Measurements from ENCODE around the gene OR1L6.

The OR1L6 gene

GRCh38 chr9:122742003-122742402 lies at the start of gene OR1L6:
Gene OR1L6, plus strand, starts transcription at chr9:122742303. Its CDS starts 7,545 bp downstream, at chr9:122749848.
- no peak for DNase-seq

GRCh38 chr9:122695696-122696095 lies 46.4 kb upstream of the OR1L6 start:
- DNase-seq, result no peak

- DNase-seq, result no peak
Observed at GRCh38 chr9:122718038-122718437, 24.1 kb upstream of the OR1L6 start.

- DNase-seq, result no peak
Observed at GRCh38 chr9:122719218-122719617, 22.9 kb upstream of the OR1L6 start.

GRCh38 chr9:122723690-122724089 lies 18.4 kb upstream of the OR1L6 start, which contains the start of gene OR1L4:
Gene OR1L4, plus strand, starts transcription at chr9:122723990. Its CDS starts 0 bp downstream, at chr9:122723990.
- no peak for DNase-seq

- no peak for DNase-seq
Observed at GRCh38 chr9:122754825-122755224, 12.7 kb downstream of the OR1L6 start.

GRCh38 chr9:122767817-122768216 lies 25.7 kb downstream of the OR1L6 start:
- DNase-seq, result no peak

DNA sequence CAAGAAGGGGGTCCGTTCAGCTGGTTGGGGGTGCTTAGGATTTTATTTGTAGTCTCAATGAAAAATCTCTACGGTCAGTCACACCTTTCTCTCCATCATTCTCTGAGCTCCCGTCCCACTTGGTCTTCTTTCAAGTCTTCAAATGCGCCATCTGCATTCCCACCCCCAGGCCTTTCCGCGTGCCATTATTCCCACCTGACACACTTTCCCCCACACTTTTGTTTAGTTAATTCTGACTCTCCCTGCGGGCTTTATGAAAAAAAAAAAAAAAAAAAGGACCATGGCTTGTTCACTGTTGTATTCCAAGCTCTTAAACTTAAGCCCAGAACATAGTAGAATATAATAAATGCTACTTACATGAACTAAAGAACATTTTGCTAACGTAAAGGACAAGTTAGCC lies 34.9 kb downstream of the OR1L6 start:
- DNase-seq, result no peak

- no peak for DNase-seq
Observed at GRCh38 chr9:122777935-122778627, 36.0 kb downstream of the OR1L6 start.

DNA sequence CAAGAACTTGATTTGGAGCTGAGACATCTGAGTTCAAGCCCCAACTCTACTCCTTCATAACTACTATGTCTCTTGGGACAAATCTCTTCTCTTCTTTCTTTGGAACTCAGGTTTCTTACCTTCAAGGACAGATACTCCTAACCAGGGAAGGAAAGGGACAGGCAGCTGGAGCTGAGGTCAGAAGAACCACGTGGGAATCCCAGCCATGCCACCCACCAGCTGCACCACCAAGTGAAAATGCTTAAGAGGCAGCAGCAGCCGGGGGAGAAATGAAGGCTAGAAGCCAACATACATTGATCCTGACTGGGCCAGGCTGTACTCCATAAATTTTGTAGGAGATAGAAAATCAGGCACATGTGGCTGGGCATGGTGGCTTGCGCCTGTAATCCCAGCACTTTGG lies 37.1 kb downstream of the OR1L6 start:
- no peak for DNase-seq

GRCh38 chr9:122780026-122780425 lies 37.9 kb downstream of the OR1L6 start:
- no peak for DNase-seq

DNA sequence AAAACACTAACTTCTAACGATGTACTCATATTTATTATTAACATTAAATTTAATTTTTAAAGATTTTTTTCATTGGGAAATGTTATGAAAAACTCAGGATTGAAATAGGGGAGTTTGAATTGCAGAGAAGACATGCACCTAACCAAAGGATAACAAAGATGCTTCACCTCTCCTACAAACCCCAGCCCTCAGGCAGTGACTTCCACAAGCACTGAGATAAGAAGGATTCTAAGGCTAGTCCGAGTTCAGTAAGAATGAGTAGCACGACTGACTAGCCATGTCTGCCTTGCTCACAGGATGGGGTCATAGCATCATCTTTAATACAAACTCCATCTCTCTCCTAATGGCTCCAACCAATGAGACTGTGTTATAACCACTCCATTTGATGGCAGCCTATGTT lies 39.6 kb downstream of the OR1L6 start:
- no peak for DNase-seq

- DNase-seq, result no peak
Observed at GRCh38 chr9:122785269-122785668, 43.2 kb downstream of the OR1L6 start.

- no peak for DNase-seq
Observed at GRCh38 chr9:122786338-122786737, 44.2 kb downstream of the OR1L6 start.

GRCh38 chr9:122788831-122789230 lies 46.7 kb downstream of the OR1L6 start, which contains the start of gene OR5C1:
Gene OR5C1, plus strand, starts transcription at chr9:122788933. Its CDS starts 0 bp downstream, at chr9:122788933.
- DNase-seq, result no peak

- no peak for DNase-seq
Observed at GRCh38 chr9:122789256-122790046, 47.3 kb downstream of the OR1L6 start.

DNA sequence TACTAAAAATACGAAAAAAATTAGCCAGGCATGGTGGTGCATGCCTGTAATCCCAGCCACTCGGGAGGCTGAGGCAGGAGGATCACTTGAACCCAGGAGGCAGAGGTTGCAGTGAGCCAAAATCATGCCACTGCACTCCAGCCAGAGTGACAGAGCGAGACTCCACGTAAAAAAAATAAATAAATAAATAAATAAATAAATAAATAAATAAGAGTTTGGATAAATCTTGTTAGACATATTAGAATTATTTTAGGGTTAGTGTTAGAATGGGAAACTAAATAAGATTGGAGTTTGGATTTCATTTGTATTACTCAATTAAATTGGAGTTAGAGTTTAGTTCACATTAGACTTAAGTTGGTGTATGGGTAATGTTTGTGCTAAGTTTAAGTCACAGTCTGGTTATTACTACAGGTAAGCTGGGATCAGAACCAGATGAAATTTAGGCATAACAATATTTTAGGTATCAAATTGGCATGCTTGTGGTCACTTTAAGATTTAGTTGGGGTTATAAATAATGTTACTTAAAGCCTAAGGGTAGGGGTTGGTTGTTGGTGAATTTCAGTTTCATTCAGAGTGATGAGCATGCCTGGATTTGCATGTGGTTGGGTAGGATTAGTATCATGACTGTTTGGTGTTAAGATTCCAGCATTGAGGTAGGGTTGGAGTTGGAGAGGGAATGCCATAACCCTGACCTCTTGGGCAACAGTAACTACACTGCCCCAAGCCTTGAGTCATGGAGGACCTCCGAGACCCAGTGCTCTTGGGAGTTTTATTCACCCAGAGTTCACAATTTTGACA lies 50.0 kb downstream of the OR1L6 start:
- DNase-seq, result no peak

DNA sequence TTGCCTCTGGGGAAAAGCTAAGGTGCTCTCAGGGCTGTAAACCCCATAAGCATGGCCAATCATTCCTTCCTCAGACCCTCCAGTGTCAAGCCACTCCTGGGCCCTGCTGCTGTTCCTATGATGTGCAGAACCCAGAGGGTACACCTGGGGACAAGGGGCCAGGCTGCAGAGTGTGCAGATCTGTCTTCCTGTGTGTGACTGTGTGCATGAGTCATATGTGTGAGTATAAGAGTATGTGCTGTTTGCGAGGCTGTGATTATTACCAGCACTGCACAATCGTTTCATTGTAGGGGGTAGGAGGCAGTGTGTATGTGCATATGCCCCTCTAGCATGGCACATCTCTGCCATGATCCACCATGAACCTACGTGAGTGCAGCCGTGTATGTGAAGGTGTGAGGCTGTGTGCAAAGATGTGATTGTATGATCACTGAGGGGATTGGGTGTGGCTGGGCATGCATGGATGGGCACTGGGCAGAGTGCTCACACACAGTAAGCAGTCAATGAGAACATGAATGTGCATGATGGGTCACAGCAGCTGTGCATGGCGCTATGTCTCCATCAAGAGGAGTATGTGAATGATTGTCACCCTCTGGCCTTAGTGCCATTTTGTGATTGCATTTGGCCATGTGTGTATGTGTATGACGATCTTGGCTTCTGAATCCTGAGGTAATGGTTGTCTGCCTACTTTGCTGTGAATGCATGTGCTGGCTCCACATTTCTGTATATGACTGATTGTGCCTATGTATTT lies 55.4 kb downstream of the OR1L6 start:
- no peak for DNase-seq
